ENCODE results near the gene SNX25. TPM values are rescaled to one million over a fixed set of nuclear protein-coding genes. Genes with fewer than 3 reads are reported as not detected.

SNX25 gene
- total RNA-seq, 1 donor from 2014 or later = 13.0 TPM

Other genes with a start within 250 kb of the SNX25 start
- 0.30 TPM for gene HELT, start 191.1 kb upstream of the SNX25 start, total RNA-seq
- 12.5 TPM for gene SLC25A4, start 66.3 kb upstream of the SNX25 start, total RNA-seq
- 27.7 TPM for gene CFAP97, start 5.6 kb upstream of the SNX25 start, total RNA-seq
- 1.9 TPM for gene LRP2BP, start 186.3 kb downstream of the SNX25 start, total RNA-seq
- gene ANKRD37, start 187.2 kb downstream of the SNX25 start, total RNA-seq = 12.8 TPM
- 42.1 TPM for gene UFSP2, start 216.4 kb downstream of the SNX25 start, total RNA-seq